Measurements from ENCODE around the gene FAM3A. TPM values are rescaled to one million over a fixed set of nuclear protein-coding genes. Genes with fewer than 3 reads are reported as not detected.

FAM3A gene
- total RNA-seq, 1 experiment from 2014 or later = 15.6 TPM

GRCh38 chrX:154470914-154471568, 45.0 kb downstream of the FAM3A start:
- BruUV-seq (replicated peaks) = no TSS peak

More at GRCh38 chrX:154470914-154471568, 45.0 kb downstream of the FAM3A start:
- Histone ChIP-seq H3K9me2 (ENCODE audit: insufficient read depth) (no peaks in the 10 kb centered on the region), H3K79me2 (ENCODE audit: insufficient read depth, low read length) (no peaks in the 10 kb centered on the region), H3K4me3 (replicated peaks in 1 of 2; ENCODE audit: low read depth in 1 of 2, low read length in 2 of 2) (no peak overlapping the region), H3K27ac (ENCODE audit: low read depth, low read length) (no peak overlapping the region), H3K4me2 (ENCODE audit: low read length) (no peak overlapping the region), H4K20me1 (ENCODE audit: insufficient read depth) (no peaks in the 10 kb centered on the region), H3K9me3 (ENCODE audit: control insufficient read depth in 1 of 2, insufficient read depth in 1 of 2, low read depth in 1 of 2, low read length in 2 of 2) (no peaks in the 10 kb centered on the region), H3K27me3 (ENCODE audit: insufficient read depth, low read length) (no peaks in the 10 kb centered on the region), H3K4me1 (ENCODE audit: control insufficient read depth in 1 of 2, insufficient read depth in 2 of 2, low read length in 2 of 2) (no peaks in the 10 kb centered on the region), H2AFZ (ENCODE audit: low read depth, low read length, poor library complexity, severe bottlenecking) (no peak overlapping the region), H3K36me3 (ENCODE audit: control insufficient read depth in 1 of 2, insufficient read depth in 2 of 2, low read length in 2 of 2) (peaks cover 0 to 2% of the 10 kb centered on the region in 2 experiments; a peak in 1 of 4 replicates), H3K9ac (ENCODE audit: low read length) (no peak overlapping the region)
- DNase-seq (ENCODE audit: low read depth, low spot score) = no peak
- ChIA-PET RAD21 (ENCODE audit: low non-redundant PET in 1 of 2, low total read pairs in 2 of 2, uncharacterized antibody in 2 of 2, unreplicated experiment in 2 of 2) (no interaction called here), CTCF (no interaction called here), POLR2A (no interaction called here)
- intact Hi-C loops (cut with micrococcal nuclease) = no loop called here
- TF ChIP-seq TCF7L2 (IDR thresholded peaks at IDR 0.05; ENCODE audit: borderline replicate concordance, extremely low read depth, insufficient read depth, insufficient read length) (no peak), SP1 (IDR thresholded peaks at IDR 0.05; ENCODE audit: low read depth) (no peak), CEBPB (IDR thresholded peaks at IDR 0.05; ENCODE audit: low read depth) (no peak), CBX3 (IDR thresholded peaks at IDR 0.05; ENCODE audit: low read depth) (no peak), REST (IDR thresholded peaks at IDR 0.05; ENCODE audit: low read depth) (no peak), ELF1 (IDR thresholded peaks at IDR 0.05; ENCODE audit: borderline replicate concordance, low read depth) (no peak), YY1 (IDR thresholded peaks at IDR 0.05; ENCODE audit: extremely low read depth, insufficient replicate concordance, low read depth, low read length) (no peak), CTCF (IDR thresholded peaks at IDR 0.05 in 2 of 3, conservative IDR thresholded peaks at IDR 0.05 in 1 of 3; ENCODE audit: borderline replicate concordance in 1 of 3, insufficient read depth in 1 of 3, low read depth in 2 of 3, low read length in 2 of 3) (no peak), FOSL1 (IDR thresholded peaks at IDR 0.05; ENCODE audit: low read depth) (no peak), RAD21 (IDR thresholded peaks at IDR 0.05; ENCODE audit: low read depth) (no peak), EZH2phosphoT487 (IDR thresholded peaks at IDR 0.05; ENCODE audit: borderline replicate concordance) (no peak)
- ATAC-seq = no peak
